MCF 10A (cell line): ENCODE data around the gene AOC1. TPM values are rescaled to one million over a fixed set of nuclear protein-coding genes. Genes with fewer than 3 reads are reported as not detected.

Experiments
- BruUV-seq: library from RNA; stranded (reverse); fragments of 400-500 nt; replicated peaks from 2 replicates; lab custom pipeline; 2021; lab: Mats Ljungman, UMichigan
- CTCF ChIA-PET: fragments of 300-600 bp; sonication (Branson Sonifier 250); formaldehyde crosslinking; extraction: SDS; loops from one replicate; lab custom pipeline; 2021; ENCODE audit warnings: antibody characterized with exemption, inconsistent platforms; lab: Yijun Ruan, JAX
- POLR2A ChIA-PET: fragments of 300-600, 350-650 bp; sonication (Branson Sonifier 250); formaldehyde crosslinking; extraction: SDS; loops from one replicate; lab custom pipeline; 2020; ENCODE audit warnings: antibody characterized with exemption, inconsistent platforms; lab: Yijun Ruan, JAX
- DNase-seq: peaks from one replicate; pipeline ENCODE4 v3.0.0-alpha.2; 2018; ENCODE audit not compliant: unreplicated experiment
- H3K27ac Mint-ChIP-seq: one replicate; pipeline ENCODE4 v1.8.0; 2022; ENCODE audit warnings: mild to moderate bottlenecking, low read depth, mixed read lengths; ENCODE audit not compliant: unreplicated experiment
- H3K27me3 Mint-ChIP-seq: one replicate; pipeline ENCODE4 v1.8.0; 2022; ENCODE audit warnings: mixed read lengths; ENCODE audit not compliant: insufficient read depth, unreplicated experiment
- H3K36me3 Mint-ChIP-seq: one replicate; pipeline ENCODE4 v1.8.0; 2022; ENCODE audit warnings: mild to moderate bottlenecking, moderate library complexity, mixed read lengths; ENCODE audit not compliant: insufficient read depth, unreplicated experiment
- H3K4me1 Mint-ChIP-seq: one replicate; pipeline ENCODE4 v1.8.0; 2022; ENCODE audit warnings: mixed read lengths; ENCODE audit not compliant: insufficient read depth, unreplicated experiment
- H3K4me3 Mint-ChIP-seq: one replicate; pipeline ENCODE4 v1.8.0; 2022; ENCODE audit warnings: mild to moderate bottlenecking, moderate library complexity, mixed read lengths; ENCODE audit not compliant: unreplicated experiment
- H3K9me3 Mint-ChIP-seq: one replicate; pipeline ENCODE4 v1.8.0; 2022; ENCODE audit warnings: mixed read lengths; ENCODE audit not compliant: unreplicated experiment
- intact Hi-C: fragments of 100-400 bp; cut with micrococcal nuclease; formaldehyde crosslinking; loops from 2 replicates; pipeline ENCODE4 v1.14.1; 2022
- total RNA-seq: library from RNA; stranded (reverse); gene quantifications from 2 replicates; pipeline ENCODE4 v1.2.3, GENCODE V29; 2022
- TF ChIP-seq, protein P1 (sequence below): fragments of 200-600 bp; IDR thresholded peaks from one replicate; pipeline ENCODE4 v1.8.0; 2022; ENCODE audit warnings: antibody characterized with exemption, mild to moderate bottlenecking; ENCODE audit not compliant: unreplicated experiment

The AOC1 gene
- total RNA-seq, 1 experiment from 2014 or later, result 0.23 TPM

DNA sequence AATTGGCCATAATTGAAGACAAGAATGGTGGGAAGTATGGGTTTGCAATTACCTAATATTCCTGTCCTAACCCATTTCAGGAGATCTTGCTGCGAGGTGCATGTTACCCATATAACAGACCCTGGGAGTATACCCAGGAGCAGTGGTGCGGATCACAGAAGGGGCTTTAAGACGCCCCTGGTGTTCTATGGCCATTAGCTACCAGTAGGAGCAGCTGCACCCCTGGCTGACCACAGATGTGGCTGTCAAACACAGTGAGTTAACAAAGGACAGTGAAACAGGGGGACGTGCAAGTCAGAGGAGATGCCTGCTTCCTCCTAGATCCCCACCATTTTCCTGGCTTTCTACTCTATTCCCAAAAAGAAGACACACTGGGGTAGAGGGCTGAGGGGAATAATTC lies 25.2 kb downstream of the AOC1 start:
- intact Hi-C loops, result loop anchor here (1.0 kb wide), 1 partner anchor 99 kb away; no protein-coding TSS in a partner anchor
- H3K36me3 Mint-ChIP-seq, result no peaks in the 10 kb centered on the region
- H3K4me1 Mint-ChIP-seq, result peaks cover 12% of the 10 kb centered on the region
- POLR2A ChIA-PET, result interaction anchor here (1.2 kb wide), 1 partner anchor 113 kb away, joined by 3 read pairs; no protein-coding TSS in a partner anchor
- no peak overlapping the region for H3K4me3 Mint-ChIP-seq
- BruUV-seq, result no TSS peak
- H3K9me3 Mint-ChIP-seq, result peaks cover 7% of the 10 kb centered on the region
- CTCF ChIA-PET, result interaction anchor here (0.6 to 6.1 kb wide), 17 partner anchors 8 to 514 kb away, joined by 3 to 37 read pairs (median 5); no protein-coding TSS in a partner anchor
- no peak for DNase-seq
- peaks cover 38% of the 10 kb centered on the region for H3K27me3 Mint-ChIP-seq
- H3K27ac Mint-ChIP-seq, result no peak overlapping the region
- TF ChIP-seq, protein P1, sequence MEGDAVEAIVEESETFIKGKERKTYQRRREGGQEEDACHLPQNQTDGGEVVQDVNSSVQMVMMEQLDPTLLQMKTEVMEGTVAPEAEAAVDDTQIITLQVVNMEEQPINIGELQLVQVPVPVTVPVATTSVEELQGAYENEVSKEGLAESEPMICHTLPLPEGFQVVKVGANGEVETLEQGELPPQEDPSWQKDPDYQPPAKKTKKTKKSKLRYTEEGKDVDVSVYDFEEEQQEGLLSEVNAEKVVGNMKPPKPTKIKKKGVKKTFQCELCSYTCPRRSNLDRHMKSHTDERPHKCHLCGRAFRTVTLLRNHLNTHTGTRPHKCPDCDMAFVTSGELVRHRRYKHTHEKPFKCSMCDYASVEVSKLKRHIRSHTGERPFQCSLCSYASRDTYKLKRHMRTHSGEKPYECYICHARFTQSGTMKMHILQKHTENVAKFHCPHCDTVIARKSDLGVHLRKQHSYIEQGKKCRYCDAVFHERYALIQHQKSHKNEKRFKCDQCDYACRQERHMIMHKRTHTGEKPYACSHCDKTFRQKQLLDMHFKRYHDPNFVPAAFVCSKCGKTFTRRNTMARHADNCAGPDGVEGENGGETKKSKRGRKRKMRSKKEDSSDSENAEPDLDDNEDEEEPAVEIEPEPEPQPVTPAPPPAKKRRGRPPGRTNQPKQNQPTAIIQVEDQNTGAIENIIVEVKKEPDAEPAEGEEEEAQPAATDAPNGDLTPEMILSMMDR, result no peak

DNA sequence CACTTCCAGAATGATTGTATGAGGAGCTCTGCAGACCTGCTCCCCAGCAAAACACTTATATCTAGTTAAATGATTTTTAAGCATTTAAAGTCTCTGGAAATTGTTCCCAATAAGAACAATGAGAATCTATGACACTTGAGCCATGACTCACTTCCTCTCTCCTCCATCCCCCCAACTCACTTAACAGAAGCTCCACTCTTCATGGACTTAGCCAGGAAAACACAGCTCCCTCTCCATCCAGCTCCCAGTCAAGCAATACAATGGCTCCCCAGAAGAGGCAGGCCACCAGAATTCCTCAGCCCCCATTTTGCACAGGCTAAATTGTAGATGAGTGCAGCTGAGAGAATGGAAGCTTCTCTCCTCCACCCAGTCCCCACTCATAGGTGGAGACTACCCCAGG lies 27.0 kb downstream of the AOC1 start:
- H3K27me3 Mint-ChIP-seq, result peaks cover 41% of the 10 kb centered on the region
- TF ChIP-seq, protein P1, result no peak
- ChIA-PET CTCF (interaction anchor here (0.7 to 6.1 kb wide), 7 partner anchors 19 to 131 kb away, joined by 3 to 37 read pairs (median 4); no protein-coding TSS in a partner anchor), POLR2A (interaction anchor here (0.6 kb wide), 1 partner anchor 56 kb away, joined by 3 read pairs; no protein-coding TSS in a partner anchor)
- intact Hi-C loops, result no loop called here
- no peak overlapping the region for H3K27ac Mint-ChIP-seq
- H3K4me3 Mint-ChIP-seq, result no peak overlapping the region
- peaks cover 12% of the 10 kb centered on the region for H3K4me1 Mint-ChIP-seq
- DNase-seq, result no peak
- no peaks in the 10 kb centered on the region for H3K36me3 Mint-ChIP-seq
- H3K9me3 Mint-ChIP-seq, result peaks cover 7% of the 10 kb centered on the region
- no TSS peak for BruUV-seq

DNA sequence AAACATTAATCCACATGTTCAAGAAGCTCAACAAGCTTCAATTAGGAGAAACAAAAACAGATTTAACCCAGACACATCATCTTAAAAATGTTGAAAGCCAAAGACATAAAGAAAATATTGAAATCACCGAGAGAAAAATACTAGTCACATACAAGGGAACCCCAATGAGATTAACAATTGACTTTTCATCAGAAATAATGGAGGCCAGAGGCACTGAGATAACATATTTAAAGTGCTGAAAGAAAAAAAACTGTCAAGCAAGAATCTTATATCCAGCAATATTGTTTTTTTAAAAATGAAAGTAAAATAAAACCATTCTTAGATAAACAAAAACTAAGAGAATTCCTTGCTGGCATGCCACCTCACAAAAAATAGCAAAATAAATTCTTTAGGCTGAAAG lies 28.9 kb downstream of the AOC1 start:
- Mint-ChIP-seq H3K9me3 (peaks cover 16% of the 10 kb centered on the region), H3K27ac (no peak overlapping the region), H3K27me3 (peaks cover 41% of the 10 kb centered on the region), H3K4me1 (peaks cover 12% of the 10 kb centered on the region), H3K4me3 (no peak overlapping the region), H3K36me3 (no peaks in the 10 kb centered on the region)
- CTCF ChIA-PET, result interaction anchor here (0.8 to 1.0 kb wide), 2 partner anchors 17 to 104 kb away, joined by 3 to 4 read pairs; no protein-coding TSS in a partner anchor
- no TSS peak for BruUV-seq
- DNase-seq, result no peak
- POLR2A ChIA-PET, result interaction anchor here (1.1 kb wide), 1 partner anchor 11 kb away, joined by 4 read pairs; no protein-coding TSS in a partner anchor
- TF ChIP-seq, protein P1, result no peak
- intact Hi-C loops, result no loop called here

DNA sequence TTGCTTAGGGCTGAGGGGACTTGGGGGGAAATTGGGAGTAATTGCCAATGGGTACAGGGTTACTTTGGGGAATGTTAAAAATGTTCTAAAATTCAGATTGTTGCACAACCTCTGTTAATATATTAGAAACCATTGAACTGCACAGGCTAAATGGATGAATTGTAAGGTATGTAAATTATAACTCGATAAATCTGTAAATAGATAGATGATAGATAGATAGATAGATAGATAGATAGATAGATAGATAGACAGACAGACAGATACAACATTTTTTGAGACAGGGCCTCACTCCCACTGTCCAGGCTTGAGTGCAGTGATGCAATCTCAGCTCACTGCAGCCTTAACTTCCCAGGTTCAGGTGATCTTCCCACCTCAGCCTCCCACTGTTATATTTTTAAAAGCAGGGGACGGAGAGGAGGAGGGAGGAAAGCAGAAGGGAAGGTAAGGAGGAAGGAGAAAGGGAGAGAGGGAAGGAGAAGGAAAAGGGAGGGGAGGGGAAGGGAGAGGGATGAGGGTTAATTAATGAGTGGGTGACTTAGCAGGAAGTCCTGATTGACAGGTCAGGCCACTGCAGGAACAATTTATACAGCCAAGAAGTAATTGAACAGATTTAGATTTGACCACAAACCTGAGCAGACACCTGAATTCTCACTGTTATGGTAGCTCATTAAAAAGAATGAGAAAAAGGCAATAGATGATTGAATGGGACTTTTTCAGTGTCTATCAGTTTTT lies 38.7 kb downstream of the AOC1 start:
- H3K27me3 Mint-ChIP-seq, result peaks cover 1% of the 10 kb centered on the region
- no peaks in the 10 kb centered on the region for H3K4me1 Mint-ChIP-seq
- intact Hi-C loops, result no loop called here
- BruUV-seq, result no TSS peak
- TF ChIP-seq, protein P1, result no peak
- no peak overlapping the region for H3K27ac Mint-ChIP-seq
- H3K9me3 Mint-ChIP-seq, result peaks cover 21% of the 10 kb centered on the region
- POLR2A ChIA-PET, result interaction anchor here (0.8 kb wide), 1 partner anchor 9 kb away, joined by 4 read pairs; no protein-coding TSS in a partner anchor
- CTCF ChIA-PET, result interaction anchor here (0.6 to 1.1 kb wide), 3 partner anchors 14 to 112 kb away, joined by 3 to 4 read pairs (median 3); partner anchors contain the start of gene NOS3
- no peaks in the 10 kb centered on the region for H3K36me3 Mint-ChIP-seq
- H3K4me3 Mint-ChIP-seq, result no peak overlapping the region
- DNase-seq, result no peak
